HepG2 (cell line): ENCODE measurements around the gene TTC6. TPM values are rescaled to one million over a fixed set of nuclear protein-coding genes. Genes with fewer than 3 reads are reported as not detected.
A peak's percentile ranks its signal among the peaks of the same experiment; 100 is the strongest.

Source experiments
- ERF ChIP-seq: IDR thresholded peaks from 2 replicates; pipeline ENCODE4 v1.6.1; 2018; ENCODE audit warnings: missing biosample characterization, missing genetic modification reagents
- HMGXB3 ChIP-seq: sonication (generic); formaldehyde crosslinking; IDR thresholded peaks from 2 replicates; pipeline ENCODE4 v1.4.0; 2020; ENCODE audit warnings: missing genetic modification reagents, borderline replicate concordance
- HNF1B ChIP-seq: sonication (generic); formaldehyde crosslinking; IDR thresholded peaks from 2 replicates; pipeline ENCODE4 v1.5.1; 2020; ENCODE audit warnings: mild to moderate bottlenecking, moderate library complexity, missing genetic modification reagents
- SMYD3 ChIP-seq: sonication (generic); formaldehyde crosslinking; IDR thresholded peaks from 2 replicates; pipeline ENCODE4 v1.8.1; 2023; ENCODE audit warnings: mild to moderate bottlenecking, missing genetic modification reagents
- ZFP82 ChIP-seq: sonication (generic); formaldehyde crosslinking; IDR thresholded peaks from 2 replicates; pipeline ENCODE4 v1.5.1; 2020; ENCODE audit warnings: mild to moderate bottlenecking, missing genetic modification reagents, borderline replicate concordance
- ZNF644 ChIP-seq: IDR thresholded peaks from 2 replicates; pipeline ENCODE4 v1.6.1; 2016; ENCODE audit warnings: low read depth
- ZNF850 ChIP-seq: sonication (generic); formaldehyde crosslinking; conservative IDR thresholded peaks from 2 replicates; pipeline ENCODE4 v1.9.0; 2021; ENCODE audit warnings: mild to moderate bottlenecking, missing genetic modification reagents
- polyA plus RNA-seq, 8 experiments: library from polyadenylated mRNA; depleted of rRNA in 3 of 8; stranded (reverse) in 7 of 8; unstranded in 1 of 8; fragments of >200 nt; fragmentation: Illumina TruSeq in 4 of 8; extraction: Trizol in 4 of 8; gene quantifications; 2 replicates each; pipeline versions ENCODE4 v1.2.1 to v1.2.3, GENCODE V29; 2011 to 2016; ENCODE audit warnings: low read depth in 4 of 8, missing spikeins in 1 of 8, mixed read lengths in 1 of 8; ENCODE audit not compliant: insufficient read depth in 1 of 8
- total RNA-seq, 5 experiments: library from RNA; depleted of rRNA; stranded (reverse); fragments of >200 nt; fragmentation: Illumina TruSeq; extraction: Trizol; gene quantifications; 2 replicates each; pipeline ENCODE4 v1.2.3, GENCODE V29; 2016; ENCODE audit warnings: low read depth in 1 of 5
- TF ChIP-seq, protein P1 (sequence below): sonication (generic); formaldehyde crosslinking; IDR thresholded peaks from 2 replicates; pipeline ENCODE4 v1.5.0; 2020; ENCODE audit warnings: missing genetic modification reagents
- TF ChIP-seq, protein P2 (sequence below): sonication (generic); formaldehyde crosslinking; IDR thresholded peaks from 2 replicates; pipeline ENCODE4 v1.4.0; 2020; ENCODE audit warnings: mild to moderate bottlenecking, missing genetic modification reagents

The TTC6 gene
- total and polyA plus RNA-seq, 2 of the 13 experiments (the other 11 are each of a cell fraction or from before 2014, with no cell fraction given), result 9.3 to 27.4 TPM

- TF ChIP-seq SMYD3 (CRISPR knock-in tag), result peak; percentile 90; the same call in 1 of the 2 replicates
- TF ChIP-seq, protein P1, sequence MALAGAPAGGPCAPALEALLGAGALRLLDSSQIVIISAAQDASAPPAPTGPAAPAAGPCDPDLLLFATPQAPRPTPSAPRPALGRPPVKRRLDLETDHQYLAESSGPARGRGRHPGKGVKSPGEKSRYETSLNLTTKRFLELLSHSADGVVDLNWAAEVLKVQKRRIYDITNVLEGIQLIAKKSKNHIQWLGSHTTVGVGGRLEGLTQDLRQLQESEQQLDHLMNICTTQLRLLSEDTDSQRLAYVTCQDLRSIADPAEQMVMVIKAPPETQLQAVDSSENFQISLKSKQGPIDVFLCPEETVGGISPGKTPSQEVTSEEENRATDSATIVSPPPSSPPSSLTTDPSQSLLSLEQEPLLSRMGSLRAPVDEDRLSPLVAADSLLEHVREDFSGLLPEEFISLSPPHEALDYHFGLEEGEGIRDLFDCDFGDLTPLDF, result peak; percentile 78; the same call in 1 of the 2 replicates
- TF ChIP-seq ERF, result peak; percentile 82; the same call in 1 of the 2 replicates
- TF ChIP-seq ZNF644 (CRISPR knock-in tag), result peak; percentile 42; the same call in 1 of the 2 replicates
- TF ChIP-seq ZFP82 (CRISPR knock-in tag), result peak; percentile 49; the same call in 1 of the 2 replicates
- TF ChIP-seq, protein P2, sequence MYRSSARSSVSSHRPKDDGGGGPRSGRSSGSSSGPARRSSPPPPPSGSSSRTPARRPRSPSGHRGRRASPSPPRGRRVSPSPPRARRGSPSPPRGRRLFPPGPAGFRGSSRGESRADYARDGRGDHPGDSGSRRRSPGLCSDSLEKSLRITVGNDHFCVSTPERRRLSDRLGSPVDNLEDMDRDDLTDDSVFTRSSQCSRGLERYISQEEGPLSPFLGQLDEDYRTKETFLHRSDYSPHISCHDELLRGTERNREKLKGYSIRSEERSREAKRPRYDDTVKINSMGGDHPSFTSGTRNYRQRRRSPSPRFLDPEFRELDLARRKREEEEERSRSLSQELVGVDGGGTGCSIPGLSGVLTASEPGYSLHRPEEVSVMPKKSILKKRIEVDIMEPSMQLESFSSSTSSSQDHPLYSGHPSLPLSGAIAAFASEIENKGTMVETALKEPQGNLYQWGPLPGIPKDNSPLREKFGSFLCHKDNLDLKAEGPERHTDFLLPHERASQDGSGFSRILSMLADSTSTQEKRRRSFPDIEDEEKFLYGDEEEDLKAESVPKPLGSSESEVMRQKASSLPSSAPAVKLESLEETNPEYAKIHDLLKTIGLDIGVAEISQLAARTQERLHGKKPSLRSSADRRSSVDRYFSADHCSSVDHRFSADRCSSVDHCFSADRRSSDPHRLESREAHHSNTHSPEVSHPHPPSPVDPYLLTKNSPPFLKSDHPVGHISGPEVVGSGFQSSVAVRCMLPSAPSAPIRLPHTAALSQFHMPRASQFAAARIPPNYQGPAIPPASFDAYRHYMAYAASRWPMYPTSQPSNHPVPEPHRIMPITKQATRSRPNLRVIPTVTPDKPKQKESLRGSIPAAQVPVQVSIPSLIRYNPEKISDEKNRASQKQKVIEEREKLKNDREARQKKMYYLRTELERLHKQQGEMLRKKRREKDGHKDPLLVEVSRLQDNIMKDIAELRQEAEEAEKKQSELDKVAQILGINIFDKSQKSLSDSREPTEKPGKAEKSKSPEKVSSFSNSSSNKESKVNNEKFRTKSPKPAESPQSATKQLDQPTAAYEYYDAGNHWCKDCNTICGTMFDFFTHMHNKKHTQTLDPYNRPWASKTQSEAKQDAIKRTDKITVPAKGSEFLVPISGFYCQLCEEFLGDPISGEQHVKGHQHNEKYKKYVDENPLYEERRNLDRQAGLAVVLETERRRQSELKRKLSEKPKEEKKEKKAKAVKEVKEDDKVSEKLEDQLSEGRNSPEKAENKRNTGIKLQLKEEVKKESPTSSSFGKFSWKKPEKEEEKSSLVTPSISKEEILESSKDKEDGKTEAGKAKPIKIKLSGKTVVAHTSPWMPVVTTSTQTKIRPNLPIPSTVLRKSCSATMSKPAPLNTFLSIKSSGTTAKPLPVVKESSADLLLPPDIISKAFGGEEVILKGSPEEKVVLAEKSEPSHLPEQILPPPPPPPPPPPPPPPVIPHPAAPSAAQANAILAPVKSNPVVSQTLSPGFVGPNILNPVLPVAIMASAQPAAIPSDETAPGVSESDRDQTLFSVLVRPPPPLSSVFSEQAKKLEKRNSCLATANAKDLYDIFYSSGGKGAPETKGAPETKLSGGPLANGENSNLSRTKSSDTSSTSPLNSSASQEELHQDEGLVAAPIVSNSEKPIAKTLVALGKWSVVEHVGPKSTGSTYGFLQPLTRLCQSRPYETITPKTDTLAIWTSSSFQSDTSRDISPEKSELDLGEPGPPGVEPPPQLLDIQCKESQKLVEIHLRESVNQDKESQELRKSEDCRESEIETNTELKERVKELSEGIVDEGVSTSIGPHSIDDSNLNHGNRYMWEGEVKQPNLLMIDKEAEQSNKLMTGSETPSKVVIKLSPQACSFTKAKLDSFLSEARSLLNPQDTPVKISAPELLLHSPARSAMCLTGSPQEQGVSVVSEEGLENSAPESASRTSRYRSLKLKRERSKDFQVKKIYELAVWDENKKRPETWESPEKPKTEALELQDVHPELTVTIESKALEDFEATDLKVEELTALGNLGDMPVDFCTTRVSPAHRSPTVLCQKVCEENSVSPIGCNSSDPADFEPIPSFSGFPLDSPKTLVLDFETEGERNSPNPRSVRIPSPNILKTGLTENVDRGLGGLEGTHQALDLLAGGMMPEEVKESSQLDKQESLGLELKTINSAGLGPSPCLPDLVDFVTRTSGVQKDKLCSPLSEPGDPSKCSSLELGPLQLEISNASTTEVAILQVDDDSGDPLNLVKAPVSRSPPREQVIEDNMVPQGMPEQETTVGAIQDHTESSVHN (CRISPR knock-in tag), result no peak
- 0 out of 2 replicates have a peak, but pooled peaks have one; percentile 16 for TF ChIP-seq ZNF850
- peak; percentile 73 for TF ChIP-seq HNF1B
- TF ChIP-seq HMGXB3 (CRISPR knock-in tag), result 0 out of 2 replicates have a peak, but pooled peaks have one; percentile 57
Measured at GRCh38 chr14:37594238-37594970, 1.0 kb upstream of the TTC6 start (continued).
